H9 (cell line): Measurements from ENCODE around the gene ANKRD55. TPM values are rescaled to one million over a fixed set of nuclear protein-coding genes. Genes with fewer than 3 reads are reported as not detected.

Experiments
- DNase-seq: peaks from one replicate; pipeline ENCODE4 v3.0.0-alpha.2; 2017
- H2AFZ ChIP-seq: one replicate; pipeline ENCODE4 v1.6.1; 2013; ENCODE audit warnings: mild to moderate bottlenecking, low read length, control low read depth, moderate library complexity
- H2AK5ac ChIP-seq: 2 replicates; pipeline ENCODE4 v1.6.1; 2013; ENCODE audit warnings: low read length, control low read depth, mixed read lengths; ENCODE audit not compliant: insufficient read length
- H2BK120ac ChIP-seq: one replicate; pipeline ENCODE4 v1.6.1; 2013; ENCODE audit warnings: low read depth, mild to moderate bottlenecking, low read length, control low read depth, inconsistent platforms; ENCODE audit not compliant: poor library complexity, severe bottlenecking
- H2BK12ac ChIP-seq: 2 replicates; pipeline ENCODE4 v1.6.1; 2013; ENCODE audit warnings: low read length, control low read depth, mixed read lengths, low read depth; ENCODE audit not compliant: insufficient read length
- H2BK15ac ChIP-seq: 2 replicates; pipeline ENCODE4 v1.6.1; 2013; ENCODE audit warnings: low read depth, low read length, control low read depth
- H2BK20ac ChIP-seq: one replicate; pipeline ENCODE4 v1.6.1; 2013; ENCODE audit warnings: low read depth, mild to moderate bottlenecking, low read length, control low read depth, inconsistent platforms; ENCODE audit not compliant: poor library complexity, severe bottlenecking
- H2BK5ac ChIP-seq: 2 replicates; pipeline ENCODE4 v1.6.1; 2013; ENCODE audit warnings: low read length, control low read depth, mixed read lengths; ENCODE audit not compliant: insufficient read length
- H3K14ac ChIP-seq: 2 replicates; pipeline ENCODE4 v1.6.1; 2013; ENCODE audit warnings: low read length, control low read depth; ENCODE audit not compliant: insufficient read depth
- H3K18ac ChIP-seq: 2 replicates; pipeline ENCODE4 v1.6.1; 2013; ENCODE audit warnings: low read depth, mild to moderate bottlenecking, mixed read lengths, low read length, control low read depth; ENCODE audit not compliant: insufficient read length
- H3K23ac ChIP-seq: 2 replicates; pipeline ENCODE4 v1.6.1; 2013; ENCODE audit warnings: low read length, control low read depth, mixed read lengths, low read depth; ENCODE audit not compliant: insufficient read length
- H3K23me2 ChIP-seq: 2 replicates; pipeline ENCODE4 v1.6.1; 2013; ENCODE audit warnings: low read depth, mild to moderate bottlenecking, mixed read lengths, low read length, control low read depth; ENCODE audit not compliant: insufficient read length, poor library complexity, severe bottlenecking
- H3K27ac ChIP-seq: 2 replicates; pipeline ENCODE4 v1.5.1; 2013; ENCODE audit warnings: low read length, control low read depth, mixed read lengths, low read depth; ENCODE audit not compliant: insufficient read length
- H3K27me3 ChIP-seq: 2 replicates; pipeline ENCODE4 v1.6.1; 2013; ENCODE audit warnings: low read length, control low read depth, inconsistent platforms; ENCODE audit not compliant: insufficient read depth
- H3K4ac ChIP-seq: 2 replicates; pipeline ENCODE4 v1.6.1; 2013; ENCODE audit warnings: low read depth, mild to moderate bottlenecking, control low read depth, inconsistent platforms, low read length, moderate library complexity
- H3K4me1 ChIP-seq: 2 replicates; pipeline ENCODE4 v1.6.1; 2013; ENCODE audit warnings: low read length, control low read depth, inconsistent platforms; ENCODE audit not compliant: insufficient read depth
- H3K4me2 ChIP-seq: 2 replicates; pipeline ENCODE4 v1.6.1; 2013; ENCODE audit warnings: low read length, control low read depth, mixed read lengths; ENCODE audit not compliant: insufficient read length, insufficient read depth
- H3K56ac ChIP-seq: 2 replicates; pipeline ENCODE4 v1.6.1; 2013; ENCODE audit warnings: low read depth, mild to moderate bottlenecking, mixed read lengths, low read length, control low read depth; ENCODE audit not compliant: insufficient read length
- H3K79me1 ChIP-seq: 2 replicates; pipeline ENCODE4 v1.6.1; 2013; ENCODE audit warnings: low read depth, mild to moderate bottlenecking, moderate library complexity, low read length, control low read depth, inconsistent platforms; ENCODE audit not compliant: insufficient read depth, poor library complexity, severe bottlenecking
- H3K79me2 ChIP-seq: 2 replicates; pipeline ENCODE4 v1.6.1; 2013; ENCODE audit warnings: low read length, control low read depth, inconsistent platforms; ENCODE audit not compliant: insufficient read depth
- H3K9ac ChIP-seq: 2 replicates; pipeline ENCODE4 v1.6.1; 2013; ENCODE audit warnings: low read length, control low read depth, mixed read lengths; ENCODE audit not compliant: insufficient read length; ENCODE audit errors: extremely low read depth
- H3K9me3 ChIP-seq: one replicate; pipeline ENCODE4 v1.6.1; 2013; ENCODE audit warnings: low read depth, low read length, inconsistent platforms; ENCODE audit not compliant: control insufficient read depth
- H3T11ph ChIP-seq: one replicate; pipeline ENCODE4 v1.6.1; 2013; ENCODE audit warnings: mild to moderate bottlenecking, low read length, control low read depth, inconsistent platforms
- H4K20me1 ChIP-seq: one replicate; pipeline ENCODE4 v1.6.1; 2013; ENCODE audit not compliant: control insufficient read depth, insufficient read length, insufficient read depth
- H4K5ac ChIP-seq: 2 replicates; pipeline ENCODE4 v1.6.1; 2013; ENCODE audit warnings: low read depth, mild to moderate bottlenecking, mixed read lengths, low read length, control low read depth; ENCODE audit not compliant: insufficient read length
- H4K8ac ChIP-seq: replicated peaks from 2 replicates; pipeline ENCODE4 v1.6.1; 2013; ENCODE audit warnings: low read length, control low read depth, mixed read lengths, low read depth; ENCODE audit not compliant: insufficient read length
- H4K91ac ChIP-seq: 2 replicates; pipeline ENCODE4 v1.6.1; 2013; ENCODE audit warnings: low read depth, mild to moderate bottlenecking, moderate library complexity, mixed read lengths, low read length, control low read depth; ENCODE audit not compliant: insufficient read length
- H3K27ac Mint-ChIP-seq, 3 experiments: 2 replicates in 2 of 3; 3 replicates in 1 of 3; pipeline ENCODE4 v1.8.0; 2020 to 2021; ENCODE audit warnings: mixed read lengths in 3 of 3, mild to moderate bottlenecking in 1 of 3, moderate library complexity in 1 of 3
- H3K27me3 Mint-ChIP-seq: 2 replicates; pipeline ENCODE4 v1.8.0; 2021; ENCODE audit warnings: low read depth, mild to moderate bottlenecking, moderate library complexity, mixed read lengths
- H3K36me3 Mint-ChIP-seq, 3 experiments: 2 replicates in 2 of 3; 3 replicates in 1 of 3; pipeline ENCODE4 v1.8.0; 2020 to 2021; ENCODE audit warnings: low read depth in 3 of 3, mixed read lengths in 3 of 3; ENCODE audit not compliant: insufficient read depth in 1 of 3
- H3K4me1 Mint-ChIP-seq, 2 experiments: 2 replicates each; pipeline ENCODE4 v1.8.0; 2020; ENCODE audit warnings: mixed read lengths in 2 of 2
- H3K4me3 Mint-ChIP-seq, 2 experiments: 2 replicates in 1 of 2; 3 replicates in 1 of 2; pipeline ENCODE4 v1.8.0; 2020 to 2021; ENCODE audit warnings: mild to moderate bottlenecking in 2 of 2, mixed read lengths in 2 of 2, moderate library complexity in 1 of 2
- H3K9me3 Mint-ChIP-seq, 2 experiments: 2 replicates in 1 of 2; 3 replicates in 1 of 2; pipeline ENCODE4 v1.8.0; 2020; ENCODE audit warnings: mild to moderate bottlenecking in 2 of 2, mixed read lengths in 2 of 2, moderate library complexity in 1 of 2
- CTCF ChIP-seq: fragments of 200-600 bp; sonication (generic); conservative IDR thresholded peaks from 3 replicates; pipeline ENCODE4 v1.8.0; 2021; ENCODE audit warnings: antibody characterized with exemption, mild to moderate bottlenecking
- WGBS: extraction: QIAGEN DNeasy Blood & Tissue Kit; methylation state at CpG from one replicate; pipeline ENCODE4 v1.1.7; 2013; ENCODE audit warnings: missing lambda C conversion rate, low lambda C conversion rate, mixed read lengths; ENCODE audit not compliant: insufficient read length; ENCODE audit errors: extremely low coverage; 5-methylcytosine and 5-hydroxymethylcytosine counted together
- total RNA-seq: library from RNA; stranded (reverse); gene quantifications from 2 replicates; pipeline ENCODE4 v1.2.1, GENCODE V29; 2021

Gene ANKRD55
- total RNA-seq, 1 experiment from 2014 or later, result not detected

- no peak overlapping the region for H3K27ac ChIP-seq
- H4K8ac ChIP-seq, result no peak overlapping the region
- Mint-ChIP-seq H3K9me3 (no peaks in the 10 kb centered on the region), H3K4me1 (peaks cover 12 to 17% of the 10 kb centered on the region in 2 experiments), H3K36me3 (no peaks in the 10 kb centered on the region; a peak in 1 of 7 replicates), H3K4me3 (no peak overlapping the region), H3K27ac (no peak overlapping the region), H3K27me3 (no peaks in the 10 kb centered on the region)
- no peak overlapping the region for H3K14ac ChIP-seq
- H4K91ac ChIP-seq, result no peak overlapping the region
- no peak for TF ChIP-seq CTCF
- H3K9me3 ChIP-seq, result no peaks in the 10 kb centered on the region
- no peak overlapping the region for H3K56ac ChIP-seq
- H3T11ph ChIP-seq, result no peak overlapping the region
- no peak overlapping the region for H2BK120ac ChIP-seq
- H2AK5ac ChIP-seq, result no peak overlapping the region
- no peaks in the 10 kb centered on the region for H3K27me3 ChIP-seq
- no peak overlapping the region for H4K5ac ChIP-seq
- no CpG with 5 or more reads among the region's 4 CpGs for WGBS
- no peak overlapping the region for H2BK15ac ChIP-seq
- no peak overlapping the region for H2BK12ac ChIP-seq
- H3K23me2 ChIP-seq, result no peaks in the 10 kb centered on the region
- no peak overlapping the region for H2BK5ac ChIP-seq
- H3K9ac ChIP-seq, result no peak overlapping the region
- no peaks in the 10 kb centered on the region for H4K20me1 ChIP-seq
- no peaks in the 10 kb centered on the region for H3K79me1 ChIP-seq
- H3K4ac ChIP-seq, result no peak overlapping the region
- no peak overlapping the region for H3K4me2 ChIP-seq
- no peaks in the 10 kb centered on the region for H3K4me1 ChIP-seq
- no peak for DNase-seq
- no peak overlapping the region for H3K18ac ChIP-seq
- no peaks in the 10 kb centered on the region for H3K79me2 ChIP-seq
- no peak overlapping the region for H2AFZ ChIP-seq
- no peak overlapping the region for H3K23ac ChIP-seq
- H2BK20ac ChIP-seq, result no peak overlapping the region
Measured at GRCh38 chr5:56273376-56273955, 40.3 kb upstream of the ANKRD55 start.
